Activated CD8-positive, alpha-beta T cell treated with anti-CD3 and anti-CD28 coated beads, Interleukin-2, amount 10 ng/mL, durations not matched to agents 7 days and 5 days (primary cell): ENCODE measurements around the gene TMEM11. TPM values are rescaled to one million over a fixed set of nuclear protein-coding genes. Genes with fewer than 3 reads are reported as not detected.

Source experiments
- ATAC-seq: fragments of 150-1000 bp; cut with Tn5 transposase; one replicate; pipeline ENCODE4 v1.10.0; 2021; ENCODE audit warnings: moderate library complexity
- CTCF ChIA-PET: fragments of 350-600 bp; sonication (Branson Sonifier 250); formaldehyde crosslinking; loops from one replicate; lab custom pipeline; 2021; ENCODE audit warnings: antibody characterized with exemption; lab: Charles Lee
- POLR2A ChIA-PET: fragments of 350-600 bp; sonication (Branson Sonifier 250); formaldehyde crosslinking; loops from one replicate; lab custom pipeline; 2021; ENCODE audit warnings: antibody characterized with exemption; lab: Charles Lee
- DNase-seq: peaks from one replicate; pipeline ENCODE4 v3.0.0-alpha.2; 2020
- H3K27ac Mint-ChIP-seq: one replicate; pipeline ENCODE4 v1.8.0; 2021; ENCODE audit warnings: mild to moderate bottlenecking, mixed read lengths
- H3K27me3 Mint-ChIP-seq: one replicate; pipeline ENCODE4 v1.8.0; 2021; ENCODE audit warnings: low read depth, mixed read lengths
- H3K36me3 Mint-ChIP-seq: one replicate; pipeline ENCODE4 v1.8.0; 2021; ENCODE audit warnings: low read depth, mixed read lengths
- H3K4me1 Mint-ChIP-seq: one replicate; pipeline ENCODE4 v1.8.0; 2021; ENCODE audit warnings: low read depth, mixed read lengths
- H3K4me3 Mint-ChIP-seq: one replicate; pipeline ENCODE4 v1.8.0; 2021; ENCODE audit warnings: mild to moderate bottlenecking, mixed read lengths
- H3K9me3 Mint-ChIP-seq: one replicate; pipeline ENCODE4 v1.8.0; 2022; ENCODE audit warnings: mixed read lengths; ENCODE audit not compliant: insufficient read depth
- total RNA-seq, 2 experiments: library from RNA; stranded (reverse); gene quantifications; one replicate each; pipeline ENCODE4 v1.2.3, GENCODE V29; 2021

The TMEM11 gene
- total RNA-seq, 2 experiments from 2014 or later, result 22.2 to 27.7 TPM

- CTCF ChIA-PET, result no interaction called here
- Mint-ChIP-seq H3K4me3 (no peak overlapping the region), H3K9me3 (no peaks in the 10 kb centered on the region), H3K36me3 (peaks cover 23% of the 10 kb centered on the region), H3K27me3 (no peaks in the 10 kb centered on the region), H3K4me1 (peaks cover 17% of the 10 kb centered on the region), H3K27ac (no peak overlapping the region)
- DNase-seq, result no peak
- POLR2A ChIA-PET, result no interaction called here
- no peak for ATAC-seq
Observed at GRCh38 chr17:21218101-21218500, 4.1 kb upstream of the TMEM11 start.

GRCh38 chr17:21217346-21217745 lies 3.4 kb upstream of the TMEM11 start:
- peaks cover 22% of the 10 kb centered on the region for H3K36me3 Mint-ChIP-seq
- ATAC-seq (no peak), DNase-seq (no peak)
- no peaks in the 10 kb centered on the region for H3K9me3 Mint-ChIP-seq
- peaks cover 23% of the 10 kb centered on the region for H3K4me1 Mint-ChIP-seq
- ChIA-PET CTCF (no interaction called here), POLR2A (no interaction called here)
- H3K4me3 Mint-ChIP-seq, result no peak overlapping the region
- H3K27ac Mint-ChIP-seq, result no peak overlapping the region
- no peaks in the 10 kb centered on the region for H3K27me3 Mint-ChIP-seq

- no peaks in the 10 kb centered on the region for H3K27me3 Mint-ChIP-seq
- no peak overlapping the region for H3K27ac Mint-ChIP-seq
- ATAC-seq (no peak), DNase-seq (no peak)
- H3K4me3 Mint-ChIP-seq, result peak overlapping the region; percentile 93
- POLR2A ChIA-PET, result interaction anchor here (2.0 kb wide), 1 partner anchor 117 kb away, joined by 7 read pairs; no protein-coding TSS in a partner anchor
- H3K36me3 Mint-ChIP-seq, result peaks cover 11% of the 10 kb centered on the region
- H3K4me1 Mint-ChIP-seq, result peaks cover 34% of the 10 kb centered on the region
- CTCF ChIA-PET, result interaction anchor here (0.6 to 5.0 kb wide), 3 partner anchors 64 to 116 kb away, joined by 3 to 19 read pairs (median 7); no protein-coding TSS in a partner anchor
- no peaks in the 10 kb centered on the region for H3K9me3 Mint-ChIP-seq
Observed at GRCh38 chr17:21215935-21216334, 2.0 kb upstream of the TMEM11 start.

- H3K4me1 Mint-ChIP-seq, result peaks cover 40% of the 10 kb centered on the region
- ATAC-seq (peak; percentile 4), DNase-seq (no peak)
- H3K4me3 Mint-ChIP-seq, result peak overlapping the region; percentile 93
- peaks cover 18% of the 10 kb centered on the region for H3K36me3 Mint-ChIP-seq
- no peaks in the 10 kb centered on the region for H3K27me3 Mint-ChIP-seq
- H3K27ac Mint-ChIP-seq, result peak overlapping the region; percentile 82
- CTCF ChIA-PET, result interaction anchor here (1.1 to 5.0 kb wide), 4 partner anchors 53 to 95 kb away, joined by 3 to 19 read pairs (median 5); no protein-coding TSS in a partner anchor
- POLR2A ChIA-PET, result interaction anchor here (0.5 to 2.0 kb wide), 8 partner anchors 55 to 1284 kb away, joined by 3 to 7 read pairs (median 3); partner anchors contain the start of gene USP22
- no peaks in the 10 kb centered on the region for H3K9me3 Mint-ChIP-seq
Observed at GRCh38 chr17:21214777-21215541, 998 bp upstream of the TMEM11 start.

GRCh38 chr17:21213638-21214014 lies 335 bp downstream of the TMEM11 start:
- no peaks in the 10 kb centered on the region for H3K27me3 Mint-ChIP-seq
- H3K27ac Mint-ChIP-seq, result peak overlapping the region; percentile 95
- peaks cover 19% of the 10 kb centered on the region for H3K36me3 Mint-ChIP-seq
- peak; percentile 29 for ATAC-seq
- peak overlapping the region; percentile 93 for H3K4me3 Mint-ChIP-seq
- ChIA-PET POLR2A (interaction anchor here (0.9 to 2.0 kb wide), 9 partner anchors 19 to 171 kb away, joined by 3 to 6 read pairs (median 4); partner anchors contain the start of gene USP22), CTCF (interaction anchor here (1.0 to 5.0 kb wide), 7 partner anchors 27 to 170 kb away, joined by 3 to 19 read pairs (median 4); no protein-coding TSS in a partner anchor)
- H3K9me3 Mint-ChIP-seq, result no peaks in the 10 kb centered on the region
- H3K4me1 Mint-ChIP-seq, result peaks cover 42% of the 10 kb centered on the region
- DNase-seq, result peak; percentile 36

- ChIA-PET POLR2A (interaction anchor here (0.6 to 2.0 kb wide), 9 partner anchors 19 to 1906 kb away, joined by 3 to 6 read pairs (median 4); partner anchors contain the start of gene USP22), CTCF (interaction anchor here (0.8 to 5.0 kb wide), 8 partner anchors 26 to 244 kb away, joined by 3 to 19 read pairs (median 4); no protein-coding TSS in a partner anchor)
- Mint-ChIP-seq H3K4me3 (peak overlapping the region; percentile 93), H3K9me3 (no peaks in the 10 kb centered on the region), H3K36me3 (peaks cover 22% of the 10 kb centered on the region), H3K27me3 (no peaks in the 10 kb centered on the region), H3K27ac (peak overlapping the region; percentile 95), H3K4me1 (peaks cover 42% of the 10 kb centered on the region)
- ATAC-seq (no peak), DNase-seq (no peak)
Observed at GRCh38 chr17:21212826-21213637, 929 bp downstream of the TMEM11 start.

- CTCF ChIA-PET, result interaction anchor here (0.9 to 5.0 kb wide), 5 partner anchors 65 to 168 kb away, joined by 3 to 19 read pairs (median 4); partner anchors contain the start of gene USP22
- no peak for DNase-seq
- Mint-ChIP-seq H3K27me3 (no peaks in the 10 kb centered on the region), H3K4me1 (peaks cover 42% of the 10 kb centered on the region), H3K4me3 (peak overlapping the region; percentile 93), H3K27ac (no peak overlapping the region), H3K9me3 (no peaks in the 10 kb centered on the region), H3K36me3 (peaks cover 22% of the 10 kb centered on the region)
- POLR2A ChIA-PET, result interaction anchor here (0.6 to 1.1 kb wide), 2 partner anchors 21 to 169 kb away, joined by 3 read pairs; partner anchors contain the start of gene USP22
- ATAC-seq, result no peak
Observed at GRCh38 chr17:21211825-21212479, 2.0 kb downstream of the TMEM11 start.

- DNase-seq, result no peak
- H3K27me3 Mint-ChIP-seq, result no peaks in the 10 kb centered on the region
- no peak overlapping the region for H3K27ac Mint-ChIP-seq
- H3K4me1 Mint-ChIP-seq, result peaks cover 33% of the 10 kb centered on the region
- ChIA-PET CTCF (interaction anchor here (0.9 to 1.5 kb wide), 3 partner anchors 66 to 167 kb away, joined by 3 to 6 read pairs (median 3); partner anchors contain the start of gene USP22), POLR2A (no interaction called here)
- H3K9me3 Mint-ChIP-seq, result no peaks in the 10 kb centered on the region
- peaks cover 20% of the 10 kb centered on the region for H3K36me3 Mint-ChIP-seq
- no peak overlapping the region for H3K4me3 Mint-ChIP-seq
- no peak for ATAC-seq
Observed at GRCh38 chr17:21210411-21211076, 3.4 kb downstream of the TMEM11 start.

GRCh38 chr17:21209511-21210175 lies 4.3 kb downstream of the TMEM11 start:
- ATAC-seq (no peak), DNase-seq (no peak)
- H3K9me3 Mint-ChIP-seq, result no peaks in the 10 kb centered on the region
- peaks cover 25% of the 10 kb centered on the region for H3K4me1 Mint-ChIP-seq
- no peak overlapping the region for H3K27ac Mint-ChIP-seq
- ChIA-PET CTCF (no interaction called here), POLR2A (no interaction called here)
- no peaks in the 10 kb centered on the region for H3K27me3 Mint-ChIP-seq
- peaks cover 24% of the 10 kb centered on the region for H3K36me3 Mint-ChIP-seq
- no peak overlapping the region for H3K4me3 Mint-ChIP-seq

GRCh38 chr17:21208352-21208751 lies 5.6 kb downstream of the TMEM11 start:
- no peak overlapping the region for H3K27ac Mint-ChIP-seq
- no peaks in the 10 kb centered on the region for H3K27me3 Mint-ChIP-seq
- ATAC-seq, result no peak
- H3K36me3 Mint-ChIP-seq, result peaks cover 21% of the 10 kb centered on the region
- peaks cover 25% of the 10 kb centered on the region for H3K4me1 Mint-ChIP-seq
- H3K4me3 Mint-ChIP-seq, result no peak overlapping the region
- POLR2A ChIA-PET, result no interaction called here
- CTCF ChIA-PET, result no interaction called here
- no peaks in the 10 kb centered on the region for H3K9me3 Mint-ChIP-seq
- DNase-seq, result no peak
